Cortex of kidney (tissue), 1 donor: ENCODE measurements around the gene PTPRN2.

Source experiments
- DNase-seq: peaks from one replicate; lab custom pipeline; 2025; lab: John Stamatoyannopoulos, UW

PTPRN2 gene

DNA sequence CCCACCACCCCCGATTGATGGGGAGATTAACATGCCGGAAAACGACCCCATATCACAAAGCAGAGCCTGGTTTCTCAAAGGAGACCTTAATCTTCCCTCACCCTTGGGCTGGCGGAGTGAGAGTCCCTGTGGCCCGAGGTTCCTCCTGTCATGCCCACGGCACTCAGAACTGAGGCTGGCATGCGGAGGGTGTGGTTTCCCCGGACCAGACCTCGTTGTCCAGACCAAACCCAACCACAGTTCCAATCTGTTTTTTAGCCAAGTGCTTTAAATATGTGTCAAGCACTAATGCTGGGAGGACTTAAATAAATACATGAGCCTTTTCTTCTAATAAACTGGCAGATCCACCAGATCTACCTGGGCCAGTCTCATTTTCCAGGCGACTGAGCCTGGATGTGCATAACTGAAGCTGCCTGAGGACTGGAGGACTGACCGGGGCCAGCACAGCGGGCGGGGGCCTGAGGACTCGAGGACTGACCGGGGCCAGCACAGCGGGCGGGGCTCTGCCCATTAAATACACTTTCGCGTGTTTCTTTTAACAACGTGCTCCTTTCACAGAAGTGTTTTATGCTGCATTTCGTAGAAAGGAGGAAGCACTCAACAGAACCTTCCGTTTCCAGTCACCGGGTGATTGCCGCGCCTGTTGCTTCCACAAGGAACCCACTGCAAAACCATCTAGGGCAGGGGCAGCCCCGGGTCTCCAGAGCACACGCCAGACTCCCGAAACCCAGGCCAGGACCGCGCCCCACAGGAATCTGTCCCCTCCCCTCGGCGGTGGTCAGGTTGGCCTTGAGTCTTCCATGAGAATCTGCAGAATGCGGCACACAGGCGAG, 334.6 kb downstream of the PTPRN2 start:
- DNase-seq = no peak

- DNase-seq = no peak
Observed at GRCh38 chr7:158252081-158252836, 335.4 kb downstream of the PTPRN2 start.

- DNase-seq = no peak
Observed at GRCh38 chr7:158251061-158251965, 336.3 kb downstream of the PTPRN2 start.

GRCh38 chr7:158249692-158250091, 337.9 kb downstream of the PTPRN2 start:
- DNase-seq = no peak

DNA sequence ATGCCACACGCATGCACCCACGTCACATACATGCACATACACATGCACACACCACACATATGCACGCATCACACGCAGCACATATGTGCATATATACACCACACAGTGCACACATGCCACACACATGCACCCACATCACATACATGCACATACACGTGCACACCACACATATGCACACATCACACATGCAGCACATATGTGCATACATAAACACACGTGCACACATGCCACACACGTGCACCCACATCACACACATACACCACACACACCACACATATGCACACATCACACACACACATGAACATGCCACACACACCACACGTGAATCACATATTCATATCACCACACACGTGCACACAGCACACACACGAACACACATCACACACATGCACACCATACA, 338.8 kb downstream of the PTPRN2 start:
- no peak for DNase-seq

DNA sequence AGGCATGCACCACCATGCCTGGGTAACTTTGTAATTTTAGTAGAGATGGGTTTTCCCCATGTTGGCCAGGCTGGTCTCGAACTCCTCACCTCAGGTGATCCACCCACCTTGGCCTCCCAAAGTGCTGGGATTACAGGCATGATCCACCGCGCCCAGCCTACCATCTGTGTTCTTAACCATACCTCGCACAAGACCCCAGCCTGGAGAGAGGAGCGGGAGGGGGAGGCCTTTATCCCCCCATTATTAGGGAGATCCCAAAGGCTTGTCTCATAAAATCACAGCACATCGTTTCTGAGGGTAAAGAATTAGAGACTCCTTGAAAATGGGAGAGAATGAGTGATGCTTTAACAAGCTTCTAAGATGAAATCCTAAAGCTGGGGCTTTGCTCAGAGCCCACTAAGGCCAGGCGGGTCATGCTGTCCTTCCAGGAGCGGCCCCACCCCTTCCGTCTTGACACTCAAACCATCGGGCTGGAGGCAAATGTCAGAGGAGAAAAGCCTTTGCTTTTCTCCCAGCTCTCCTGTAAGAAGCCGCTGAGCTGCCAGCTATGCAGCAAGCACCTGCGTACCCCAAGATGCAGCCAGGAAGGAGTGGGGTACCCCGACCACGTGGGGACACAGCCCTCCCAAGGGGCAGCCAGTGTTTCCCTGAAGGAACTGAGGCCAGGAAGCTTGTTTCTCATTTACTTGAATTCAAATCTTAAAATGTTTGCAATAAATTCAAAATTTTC, 339.7 kb downstream of the PTPRN2 start:
- DNase-seq = no peak

- DNase-seq = no peak
Observed at GRCh38 chr7:158246960-158247673, 340.5 kb downstream of the PTPRN2 start.

GRCh38 chr7:158246272-158246959, 341.2 kb downstream of the PTPRN2 start:
- no peak for DNase-seq

DNA sequence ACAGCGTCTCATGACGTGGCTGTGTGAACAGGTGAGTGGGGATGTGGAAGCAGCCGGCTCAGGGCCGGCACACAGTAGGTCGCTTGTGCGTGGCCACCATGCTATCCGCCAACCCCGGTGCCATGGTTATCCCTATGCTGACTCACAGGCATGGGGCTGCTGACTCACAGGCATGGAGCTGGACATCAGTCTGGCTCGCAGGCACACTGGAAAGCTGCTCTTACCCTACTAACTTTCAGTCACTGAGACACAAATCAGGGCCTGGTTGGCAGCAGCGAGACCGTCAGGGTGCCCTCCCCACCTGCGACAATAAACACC, 341.9 kb downstream of the PTPRN2 start:
- no peak for DNase-seq

DNA sequence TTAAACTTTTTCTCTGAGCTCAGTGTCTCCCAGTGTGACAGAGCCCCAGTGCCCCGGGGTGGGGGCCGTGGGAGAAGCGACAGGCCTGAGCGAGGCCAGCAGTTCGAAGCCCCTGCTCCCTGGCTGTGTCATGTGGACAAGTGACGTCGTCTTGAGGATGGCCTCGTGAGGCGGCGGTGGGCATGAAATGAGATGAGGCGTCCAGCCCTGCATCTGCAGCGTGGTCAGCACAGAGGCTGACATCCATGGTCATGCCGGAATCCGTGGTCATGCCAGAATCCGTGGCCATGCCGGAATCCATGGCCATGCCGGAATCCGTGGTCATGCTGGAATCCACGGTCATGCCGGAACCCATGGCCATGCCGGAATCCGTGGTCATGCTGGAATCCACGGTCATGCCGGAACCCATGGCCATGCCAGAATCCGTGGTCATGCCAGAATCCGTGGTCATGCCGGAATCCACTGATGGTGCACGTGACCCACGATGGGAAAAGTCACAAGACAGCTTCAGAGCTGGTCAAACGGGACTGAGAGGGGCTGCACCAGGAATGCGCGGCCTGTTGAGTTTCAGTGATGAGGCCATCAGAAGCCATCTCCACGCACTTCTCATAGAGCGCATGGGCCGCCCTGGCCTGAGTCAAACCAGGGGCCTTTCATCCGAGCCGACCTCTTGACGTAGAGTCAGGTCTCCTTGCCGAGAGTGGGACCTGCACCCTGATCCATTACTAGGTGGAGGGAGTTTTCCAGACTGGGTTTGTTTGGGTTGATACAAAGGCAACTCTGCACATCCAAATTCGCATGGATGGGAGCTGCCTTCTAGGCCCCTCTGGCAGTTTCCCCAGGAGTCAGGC, 342.5 kb downstream of the PTPRN2 start:
- DNase-seq = no peak

DNA sequence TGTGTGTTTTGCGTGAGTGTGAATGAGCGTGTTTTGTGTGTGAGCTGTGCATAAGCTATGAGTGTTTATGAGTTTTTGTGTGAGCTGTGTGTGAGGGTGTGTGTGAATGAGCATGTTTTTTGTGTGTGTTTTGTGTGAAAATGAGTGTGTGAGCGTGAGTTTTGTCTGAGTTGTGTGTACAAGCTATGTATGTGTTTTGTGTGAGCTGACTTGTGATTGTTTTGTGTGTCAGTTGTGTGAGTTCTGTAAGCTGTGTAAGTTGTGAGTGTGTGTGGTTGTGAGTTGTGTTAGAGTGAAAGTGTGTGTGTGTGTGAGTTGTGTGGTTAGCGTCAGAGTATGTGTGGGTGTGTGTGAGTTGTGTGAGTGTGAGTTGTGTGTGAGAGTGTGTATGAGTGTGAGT, 343.2 kb downstream of the PTPRN2 start:
- DNase-seq = no peak

DNA sequence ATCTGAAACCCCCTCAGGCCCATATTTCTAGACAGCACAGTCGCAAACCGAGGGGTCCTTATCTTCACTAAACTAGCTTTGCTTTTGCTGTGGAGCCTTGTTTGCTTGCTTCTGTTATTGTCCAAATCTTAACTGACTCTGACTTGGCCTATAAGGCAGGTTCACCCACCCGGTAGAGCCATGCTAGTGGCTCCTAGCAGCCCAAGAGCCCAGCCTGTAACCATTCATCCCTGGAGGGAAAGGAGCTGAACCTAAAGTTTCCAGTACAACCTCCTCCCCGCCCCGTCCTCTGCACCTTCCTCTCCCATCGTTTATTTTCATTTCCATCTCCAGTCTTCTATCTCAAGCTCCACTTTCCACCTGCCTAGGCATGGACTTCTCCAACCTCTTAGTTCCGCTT, 345.7 kb downstream of the PTPRN2 start:
- no peak for DNase-seq

GRCh38 chr7:158240801-158241200, 346.8 kb downstream of the PTPRN2 start:
- no peak for DNase-seq

DNA sequence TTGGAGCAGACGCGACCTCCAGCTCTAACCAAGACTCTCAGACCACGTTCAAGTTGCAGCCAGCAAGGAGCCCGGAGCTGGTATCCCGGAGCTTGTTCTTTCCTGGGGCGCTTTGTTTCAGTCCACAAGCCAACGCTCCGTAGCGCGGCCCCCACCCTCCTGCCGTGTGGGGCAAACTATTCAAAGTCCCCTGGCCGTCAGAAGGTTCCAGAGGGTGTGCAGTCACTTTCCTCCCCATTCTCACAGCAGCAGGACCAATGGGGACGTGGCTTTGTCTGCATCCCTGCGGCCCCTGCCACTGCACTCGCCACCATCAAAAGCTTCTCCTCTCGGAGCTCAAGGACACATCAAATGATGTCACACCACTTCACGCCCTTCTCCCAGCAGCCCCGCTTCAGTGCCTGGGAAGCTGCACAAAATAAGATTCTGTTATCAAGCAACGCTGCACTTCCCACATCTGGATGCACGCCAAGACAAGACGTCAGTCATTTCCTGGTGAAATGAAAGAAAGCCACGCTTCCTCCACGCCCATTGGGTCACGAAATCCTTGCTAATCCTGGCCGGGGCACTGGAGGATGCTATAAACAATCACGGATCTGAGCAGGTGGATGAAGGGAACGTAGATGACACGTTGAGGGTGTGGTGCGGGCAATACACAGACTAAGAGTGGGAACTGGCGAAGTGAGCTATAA, 348.2 kb downstream of the PTPRN2 start:
- no peak for DNase-seq

DNA sequence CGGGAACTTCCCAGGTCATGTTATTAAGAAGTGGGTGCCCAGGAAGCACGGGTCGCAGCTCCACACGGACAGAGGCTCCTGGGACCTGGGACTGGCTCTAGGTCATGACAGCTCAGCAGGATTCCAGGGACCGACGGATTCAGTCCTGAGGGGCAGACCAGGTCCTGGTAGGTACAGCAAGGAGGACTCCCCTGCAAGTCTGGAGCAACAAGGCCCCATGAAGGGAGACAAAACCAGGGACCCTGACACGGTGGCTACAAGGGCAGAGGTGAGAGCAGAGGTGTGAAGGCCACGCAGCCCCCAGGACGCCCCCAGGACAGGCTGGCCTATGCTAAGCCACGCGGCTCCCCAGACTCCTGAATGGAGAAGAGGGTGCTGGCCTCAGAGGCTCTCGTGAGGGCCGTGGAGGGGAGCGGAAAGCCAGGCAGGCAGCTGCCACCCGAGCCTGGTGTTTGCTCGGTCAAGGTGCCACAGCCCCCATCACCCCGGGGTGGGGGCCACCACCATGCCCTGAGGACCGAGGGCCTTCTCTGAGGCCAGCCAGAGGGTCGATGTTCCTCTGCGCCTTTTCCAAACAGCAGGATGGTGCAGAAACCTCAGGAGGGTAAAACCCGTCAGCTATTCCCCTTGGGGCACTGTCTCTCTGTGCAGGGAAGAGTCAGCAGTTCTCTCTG, 348.9 kb downstream of the PTPRN2 start:
- no peak for DNase-seq

DNA sequence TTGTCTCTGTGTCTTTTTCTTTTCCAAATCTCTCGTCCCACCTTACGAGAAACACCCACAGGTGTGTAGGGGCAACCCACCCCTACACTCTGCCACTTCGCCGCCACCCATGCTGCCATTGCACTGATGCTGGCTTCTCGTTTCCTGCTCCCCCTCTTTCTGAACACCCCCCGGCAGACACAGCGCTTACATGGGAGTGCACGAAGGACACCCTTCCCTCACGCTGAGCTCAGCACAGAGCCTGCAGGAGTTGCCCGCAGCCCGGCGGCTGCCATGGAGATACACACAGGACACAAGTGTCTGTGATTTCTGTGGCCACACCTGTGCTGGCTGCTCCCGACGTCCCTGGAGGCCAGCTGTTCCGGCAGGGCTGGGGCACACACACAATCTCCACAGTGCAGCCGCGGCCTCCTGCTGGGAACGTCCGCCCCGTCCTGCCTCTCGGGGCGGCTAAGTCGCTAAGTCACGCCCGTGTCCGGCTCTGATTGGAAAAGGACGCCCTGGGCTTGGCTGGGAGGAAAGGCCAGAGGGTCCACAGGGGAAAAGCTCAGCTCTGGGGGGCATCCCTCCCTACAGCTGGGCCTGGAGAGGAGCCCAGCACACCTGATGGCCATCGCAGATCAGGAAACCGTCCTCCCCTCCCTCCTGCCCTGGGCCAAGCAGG, 349.8 kb downstream of the PTPRN2 start:
- DNase-seq = no peak

DNA sequence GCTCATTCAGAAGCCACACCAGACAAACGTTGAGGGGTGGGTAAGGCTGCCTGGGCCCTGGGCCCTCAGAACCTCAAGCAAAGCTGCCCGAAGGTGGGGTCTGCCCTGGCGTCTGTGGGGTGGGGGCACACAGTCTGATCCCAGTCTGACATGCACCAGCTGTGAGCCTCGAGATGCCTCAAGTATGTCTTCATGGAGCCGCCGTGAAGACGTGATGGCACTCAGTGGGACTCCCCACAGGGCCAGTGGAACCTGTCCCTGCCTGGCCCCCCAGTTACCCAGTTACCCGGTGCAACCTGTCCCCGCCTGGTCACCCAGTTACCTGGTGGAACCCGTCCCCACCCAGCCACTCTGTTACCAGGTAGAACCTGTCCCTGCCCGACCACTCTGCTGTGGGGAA, 351.2 kb downstream of the PTPRN2 start:
- no peak for DNase-seq

DNA sequence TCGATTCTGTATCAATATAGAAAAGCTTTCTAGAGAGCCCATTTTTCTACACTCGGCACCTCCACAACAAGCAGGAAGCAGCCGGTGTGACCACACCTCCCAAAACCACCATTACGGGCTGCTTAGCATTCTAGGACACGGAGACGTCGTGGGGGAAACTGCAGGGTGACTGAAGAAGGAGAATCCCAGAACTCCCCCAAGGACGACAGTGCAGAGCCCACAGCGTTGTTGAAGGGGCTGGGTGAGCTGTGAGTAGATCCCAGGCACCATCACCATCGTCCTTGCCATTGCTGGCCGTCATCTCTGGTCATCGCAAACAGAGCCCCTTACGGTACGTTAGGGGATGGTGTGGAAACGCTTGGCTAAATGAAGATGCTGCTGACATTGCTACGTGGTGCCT, 351.8 kb downstream of the PTPRN2 start:
- no peak for DNase-seq
